NCI-H2196 (cell line): ENCODE data around the gene ARHGEF4.

Experiments used
- DNase-seq: peaks from one replicate; lab custom pipeline; 2025; ENCODE audit not compliant: unreplicated experiment; lab: John Stamatoyannopoulos, UW

The ARHGEF4 gene, protein sequence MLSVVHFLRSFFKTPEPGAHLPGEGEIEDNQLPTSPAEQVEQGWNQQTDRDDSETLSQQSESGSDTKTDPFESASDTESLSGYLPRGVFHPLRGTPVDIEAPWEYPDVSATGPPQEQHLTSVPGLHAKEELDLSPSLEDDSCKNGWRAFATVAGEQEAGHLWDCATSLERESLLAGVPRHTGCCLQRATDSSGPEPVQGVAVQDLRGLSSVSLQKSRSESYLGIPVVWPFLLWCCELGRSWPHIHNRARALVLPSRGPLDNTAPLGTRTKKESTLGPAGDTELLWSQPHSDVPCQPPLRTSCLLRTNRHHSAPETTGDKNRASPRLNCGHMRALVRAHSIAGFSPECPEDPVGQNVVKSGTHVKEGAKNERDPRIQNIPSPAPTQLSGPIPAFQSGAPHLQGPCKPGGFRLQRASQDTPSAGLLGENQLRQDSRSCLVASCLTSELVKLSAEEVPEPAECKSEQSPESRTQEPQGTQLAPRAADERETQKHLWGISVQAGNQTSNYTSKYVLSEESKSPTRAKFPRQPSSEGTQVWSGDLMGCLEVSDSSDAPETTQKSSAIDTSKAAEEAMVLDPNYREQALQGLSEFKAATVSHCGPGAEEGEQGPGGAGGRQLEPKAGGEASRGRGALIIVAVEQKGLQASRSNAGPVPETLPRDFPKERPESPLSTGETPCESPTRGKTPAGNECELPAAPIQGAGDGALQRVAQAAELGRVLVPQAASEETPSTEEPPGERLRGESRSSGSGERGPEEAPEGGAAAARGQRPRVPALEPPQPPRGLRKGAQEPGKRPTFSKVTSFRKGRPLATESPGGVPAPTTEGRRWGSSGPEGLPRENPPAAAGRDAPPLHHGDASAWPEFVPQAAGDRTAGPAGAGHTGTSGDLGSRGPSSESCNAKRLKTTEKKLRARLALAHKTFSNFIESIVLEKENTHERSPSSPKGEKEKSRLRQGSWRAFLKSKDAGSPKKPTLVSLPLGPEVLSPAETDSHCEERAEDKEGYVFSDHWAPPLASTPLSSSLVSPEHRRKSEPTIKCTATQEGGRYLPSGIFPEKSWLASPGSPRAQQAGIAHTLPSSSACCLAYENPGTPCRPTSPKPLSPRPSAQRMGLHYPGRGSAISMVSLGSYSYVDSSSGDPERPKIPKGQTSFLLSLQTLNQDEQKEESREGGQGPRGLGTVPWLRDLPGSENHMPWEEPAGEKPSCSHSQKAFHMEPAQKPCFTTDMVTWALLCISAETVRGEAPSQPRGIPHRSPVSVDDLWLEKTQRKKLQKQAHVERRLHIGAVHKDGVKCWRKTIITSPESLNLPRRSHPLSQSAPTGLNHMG (N-terminal part only)

DNA sequence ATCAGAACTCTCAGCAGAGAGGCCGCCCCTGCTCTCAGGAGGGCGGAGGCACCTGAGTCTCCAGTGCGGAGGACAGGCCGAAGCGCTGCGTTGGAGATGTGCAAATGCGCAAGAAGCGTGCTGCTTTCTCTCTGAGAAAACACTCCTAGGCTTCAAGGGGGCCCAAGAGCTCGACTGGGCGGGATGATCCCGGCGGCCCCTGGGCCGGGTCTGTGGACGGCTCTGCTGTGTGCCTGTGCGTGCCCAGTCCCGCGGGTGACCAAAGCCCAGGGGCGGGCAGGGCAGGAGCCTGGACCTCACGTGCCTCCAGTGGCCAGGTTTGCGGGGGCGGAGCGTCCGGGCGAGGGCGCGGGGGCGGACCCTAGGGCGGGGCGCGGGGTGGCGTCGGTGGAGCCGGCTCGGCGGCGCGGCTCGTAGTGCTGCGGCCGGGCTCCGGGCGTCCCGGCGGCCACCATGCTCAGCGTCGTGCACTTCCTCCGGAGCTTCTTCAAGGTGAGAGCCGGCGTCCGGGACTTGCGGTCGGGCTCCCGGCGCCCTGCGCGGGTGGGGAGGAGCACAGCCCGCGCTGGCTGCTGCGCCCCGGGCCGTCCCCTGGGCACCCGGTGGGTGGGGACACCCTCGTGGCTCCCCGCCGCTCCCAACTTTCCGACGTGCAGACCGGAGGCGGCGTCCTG lies at the start of gene ARHGEF4:
Gene ARHGEF4, plus strand, starts transcription at position 414 of the 674 bp plus-strand sequence. Its CDS starts 40 bp downstream, at position 454.
- DNase-seq = peak; percentile 57

DNA sequence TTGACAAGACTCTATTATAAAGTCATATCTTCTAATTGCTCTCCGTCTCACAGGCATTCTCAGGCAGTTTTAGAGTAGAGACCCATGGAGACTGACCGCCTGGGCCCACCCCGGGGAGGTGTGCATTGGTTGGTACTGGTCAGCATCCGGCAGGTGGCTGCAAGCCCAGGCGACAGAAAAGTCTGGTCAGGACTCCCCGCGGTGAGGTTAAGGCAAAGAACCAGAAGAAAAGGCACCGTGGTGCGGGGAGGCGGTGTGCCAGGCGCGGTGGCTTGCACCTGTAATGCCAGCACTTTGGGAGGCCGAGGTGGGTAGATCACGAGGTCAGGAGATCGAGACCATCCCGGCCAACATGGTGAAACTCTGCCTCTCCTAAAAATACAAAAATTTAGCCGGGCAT lies 48.9 kb upstream of the ARHGEF4 start:
- DNase-seq = no peak

DNA sequence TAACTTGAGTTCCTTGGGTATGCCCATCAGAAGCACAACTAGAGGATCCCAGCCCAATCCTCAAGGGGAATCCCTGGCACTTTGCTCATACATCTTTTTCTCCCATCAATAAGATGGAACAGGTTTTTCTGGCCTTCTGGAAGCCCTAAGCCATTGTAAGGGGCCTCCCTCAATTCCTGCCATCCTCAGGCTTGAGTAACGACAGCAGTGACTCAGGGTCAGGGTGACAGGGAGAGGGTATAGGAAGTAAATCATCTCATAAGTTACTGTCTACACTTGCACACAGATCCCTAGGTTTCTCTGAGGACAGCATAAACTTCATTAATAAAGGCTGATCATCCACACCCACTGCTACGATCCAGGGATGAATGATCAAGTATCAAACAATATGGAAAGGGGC lies 46.4 kb upstream of the ARHGEF4 start:
- DNase-seq = no peak

DNA sequence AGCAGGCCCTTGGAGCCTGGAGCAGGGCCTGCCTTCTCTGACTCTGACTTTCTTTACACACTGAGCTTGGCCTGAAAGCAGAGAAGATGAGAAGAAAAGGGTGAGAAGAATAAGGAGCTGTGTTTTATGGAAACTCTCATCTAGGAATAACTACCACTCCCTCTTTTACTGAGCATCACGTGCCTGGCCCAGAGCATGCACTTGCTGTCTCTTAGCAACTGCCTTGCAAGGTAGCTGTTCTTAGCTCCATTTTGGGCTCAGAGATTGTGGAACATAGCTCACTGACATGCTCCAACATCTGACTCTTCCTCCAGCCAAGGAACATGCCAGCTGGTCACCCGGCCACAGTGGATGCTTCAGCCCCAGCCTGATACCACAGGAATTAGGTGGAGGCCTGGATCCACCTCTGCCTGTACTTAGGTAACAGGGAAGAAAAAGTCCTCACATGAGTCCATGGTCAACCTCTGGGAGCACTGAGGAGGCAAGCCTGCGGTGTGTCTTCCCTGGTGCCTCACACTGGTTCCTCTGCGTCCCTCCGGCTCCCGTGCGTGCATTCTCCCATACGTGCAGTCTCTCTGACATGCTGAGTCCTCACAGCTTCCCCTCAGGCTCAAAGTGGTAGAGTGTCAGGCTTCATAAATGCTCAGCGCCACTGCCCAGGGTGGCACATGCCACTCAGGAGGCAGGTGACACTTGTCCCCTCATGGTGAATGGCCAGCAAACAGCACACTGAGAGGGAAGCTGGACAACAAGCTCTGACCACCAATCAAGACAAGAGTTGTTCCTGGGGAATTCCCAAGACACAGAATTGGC lies 45.7 kb upstream of the ARHGEF4 start:
- no peak for DNase-seq

DNA sequence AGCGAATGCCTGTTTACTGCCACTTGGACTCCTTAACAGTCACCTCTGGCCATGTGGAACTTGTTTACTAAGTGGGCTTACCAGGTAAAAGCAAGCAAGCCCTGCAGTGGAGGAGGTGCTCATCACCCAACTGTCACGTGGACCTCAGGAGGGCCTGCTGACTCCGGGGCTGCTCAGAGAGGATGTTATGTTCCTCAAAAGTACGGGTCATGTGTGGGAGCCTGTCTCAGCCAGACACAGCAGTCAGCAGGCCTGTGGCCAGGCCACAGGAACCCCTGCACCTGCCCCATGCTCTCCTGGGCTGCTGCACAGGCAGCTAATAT lies 45.1 kb upstream of the ARHGEF4 start:
- peak; percentile 21 for DNase-seq

DNA sequence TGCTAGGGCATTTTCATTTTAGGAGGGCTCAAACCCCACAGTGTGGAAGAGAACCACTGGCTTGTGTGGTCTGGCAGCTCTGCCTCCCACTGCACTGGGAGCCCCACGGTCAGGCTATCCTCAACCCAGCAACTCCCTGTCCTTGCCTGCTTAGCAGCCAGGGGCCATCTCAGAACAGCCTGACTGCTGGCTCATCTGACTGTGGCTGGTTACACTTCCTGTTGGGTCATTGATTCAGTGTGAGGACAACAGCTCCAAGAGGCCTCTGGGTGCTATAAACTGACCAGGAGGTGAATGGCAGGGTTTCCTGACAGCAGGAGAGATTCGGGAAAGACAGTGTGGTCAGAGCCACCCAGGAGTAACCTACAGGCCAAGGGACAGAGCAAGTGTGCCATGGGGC lies 41.3 kb upstream of the ARHGEF4 start:
- DNase-seq = no peak

DNA sequence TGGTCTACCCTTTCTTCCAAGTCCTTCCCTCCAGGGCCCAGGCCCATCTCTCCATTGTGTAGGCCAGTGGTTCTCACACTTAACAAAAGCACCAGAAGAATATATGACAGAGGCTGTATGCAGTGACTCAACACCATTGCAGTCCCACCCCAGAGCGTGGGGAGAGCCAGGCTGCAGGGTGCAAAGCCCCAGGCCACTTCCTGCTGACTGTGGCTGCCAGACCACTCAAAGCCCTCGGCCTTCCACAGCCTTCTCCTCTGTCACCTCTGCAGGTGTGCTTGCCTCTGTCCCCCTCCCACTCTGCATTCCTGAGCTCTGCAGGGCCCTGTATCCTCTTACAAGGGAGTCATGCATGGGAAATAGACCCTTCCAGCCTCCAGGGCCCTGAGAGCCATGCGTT lies 40.4 kb upstream of the ARHGEF4 start:
- no peak for DNase-seq

DNA sequence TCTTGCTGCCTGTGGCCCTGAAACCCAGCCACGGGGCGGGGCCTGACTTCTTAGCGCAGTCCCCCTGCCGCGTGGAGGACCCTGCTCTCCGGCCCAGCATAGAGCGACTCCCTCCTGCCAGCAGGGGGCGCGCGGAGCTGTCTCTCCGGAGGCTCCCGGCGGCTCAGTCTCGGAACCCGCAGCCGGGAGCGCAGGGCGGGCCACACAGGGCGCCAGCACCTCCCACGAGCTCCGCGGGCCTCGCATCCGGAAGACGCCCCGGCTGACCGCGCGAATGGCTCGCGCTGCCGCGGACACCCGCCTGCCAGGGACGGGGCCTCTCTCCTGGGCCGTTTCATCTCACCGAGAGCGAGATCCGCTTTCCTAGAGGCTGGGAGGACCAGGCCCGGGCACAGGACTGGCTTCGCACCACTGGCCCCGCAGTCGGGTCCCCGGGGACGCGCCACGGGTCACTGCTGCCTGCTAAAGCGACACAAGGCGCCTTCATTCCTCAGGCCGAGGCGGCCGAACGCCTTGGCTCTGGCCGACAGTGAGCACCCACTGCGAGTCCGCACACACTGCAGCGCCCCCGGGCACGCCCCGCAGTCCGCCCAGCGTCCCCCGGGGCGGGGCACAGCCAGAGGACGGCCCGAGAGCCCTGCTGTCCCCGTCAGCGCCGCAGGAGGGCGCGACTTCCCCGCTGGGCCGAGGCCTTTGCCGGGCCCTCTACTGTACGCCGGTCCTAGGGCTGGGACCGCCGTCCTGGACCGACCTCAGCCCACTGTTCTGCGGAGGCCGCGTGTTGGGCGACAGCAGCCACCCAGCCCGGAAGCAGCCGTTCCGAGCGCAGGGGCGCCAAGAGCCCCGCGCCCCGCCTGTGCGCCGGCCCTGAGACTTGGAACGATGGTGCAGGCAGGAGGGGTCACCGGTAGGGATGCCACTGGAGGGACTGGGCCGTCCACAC lies 39.0 kb upstream of the ARHGEF4 start:
- peak; percentile 90 for DNase-seq

DNA sequence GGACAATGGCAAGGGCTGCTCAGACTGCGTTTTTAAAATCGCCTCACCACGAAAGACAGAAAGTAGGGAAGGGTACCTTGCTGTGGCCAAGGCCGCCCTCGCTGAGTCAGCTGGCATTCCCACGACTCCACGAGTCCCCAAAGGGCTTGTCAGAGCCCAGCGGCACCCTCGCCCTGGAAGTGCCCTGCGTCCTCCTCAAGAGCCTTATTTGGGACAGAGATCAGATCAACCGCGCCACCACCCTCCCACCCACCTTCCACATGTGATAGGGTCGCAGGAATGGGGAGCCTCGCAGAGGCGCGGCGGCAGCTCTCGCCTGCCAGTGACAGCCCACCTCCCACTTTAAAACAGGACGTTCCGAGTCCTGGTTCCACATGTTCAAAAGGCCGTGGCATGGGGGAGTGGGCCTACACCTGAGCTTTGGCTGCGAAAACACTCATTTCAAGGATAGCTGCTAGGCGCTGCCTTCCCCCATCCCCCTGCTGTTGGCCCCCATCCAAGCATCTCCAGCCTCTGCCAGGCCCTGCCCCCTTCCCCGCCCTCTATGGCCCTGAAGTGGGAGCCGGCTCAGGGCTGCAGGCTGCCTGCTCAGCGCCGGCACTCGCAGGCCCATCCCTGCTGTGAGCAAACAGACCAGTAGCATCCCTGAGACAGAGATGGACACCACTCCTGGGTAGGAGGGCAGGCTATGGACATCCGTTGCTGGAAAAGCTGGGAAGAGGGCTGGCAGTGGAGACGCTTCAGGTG lies 38.1 kb upstream of the ARHGEF4 start:
- peak; percentile 39 for DNase-seq

DNA sequence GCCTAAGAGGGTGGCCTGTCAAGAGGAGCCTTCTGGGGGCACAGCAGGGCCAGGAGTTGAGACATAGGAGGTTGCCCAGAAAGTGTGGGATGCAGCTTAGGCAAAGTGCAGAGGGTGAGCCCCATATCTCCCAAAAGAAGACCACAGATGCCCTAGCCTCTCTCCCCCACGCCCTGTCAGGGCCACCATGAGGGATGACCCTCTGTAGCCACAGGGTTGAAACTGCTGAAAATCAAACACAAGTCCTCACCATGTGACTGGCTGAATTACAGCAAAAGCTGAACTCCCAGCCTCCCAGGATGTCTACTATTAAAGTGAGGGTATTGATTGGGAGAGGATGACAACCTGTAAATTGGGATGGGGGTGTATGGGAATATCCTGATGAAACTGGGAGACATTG lies 37.4 kb upstream of the ARHGEF4 start:
- no peak for DNase-seq

DNA sequence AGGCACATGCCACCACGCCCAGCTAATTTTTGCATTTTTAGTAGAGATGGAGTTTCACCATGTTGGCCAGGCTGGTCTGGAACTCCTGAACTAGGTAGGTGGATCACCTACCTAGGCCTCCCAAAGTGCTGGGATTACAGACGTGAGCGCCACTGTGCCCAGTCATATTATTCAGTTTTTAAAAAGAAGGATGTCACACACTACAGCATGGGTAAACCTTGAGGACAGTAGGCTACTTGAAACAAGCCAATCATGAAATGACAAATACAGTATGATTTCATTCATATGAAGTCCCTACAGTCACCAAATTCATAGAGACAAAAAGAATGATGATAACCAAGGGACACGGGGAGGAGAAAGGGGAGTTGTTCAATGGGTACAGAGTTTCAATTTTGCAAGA lies 31.1 kb upstream of the ARHGEF4 start:
- DNase-seq = no peak

DNA sequence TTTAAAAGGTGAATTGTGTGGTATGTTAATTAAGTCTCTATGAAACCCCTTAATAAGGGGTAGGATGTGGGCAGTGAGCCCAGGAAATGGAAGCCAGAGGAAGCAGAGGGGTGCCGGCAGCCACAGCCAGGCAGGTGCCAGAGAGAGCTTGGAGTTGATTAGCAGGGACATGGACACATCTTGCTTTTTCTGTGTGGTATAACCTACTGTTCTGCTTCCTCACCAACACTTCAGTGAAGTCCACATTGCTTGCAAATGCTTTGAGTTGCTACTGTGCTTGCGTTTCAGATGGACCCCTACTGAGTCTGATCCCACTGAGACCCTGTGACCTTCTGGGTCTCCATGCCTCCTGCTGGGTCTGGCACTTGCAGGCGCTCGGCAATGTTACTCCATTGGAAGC lies 30.3 kb upstream of the ARHGEF4 start:
- no peak for DNase-seq

DNA sequence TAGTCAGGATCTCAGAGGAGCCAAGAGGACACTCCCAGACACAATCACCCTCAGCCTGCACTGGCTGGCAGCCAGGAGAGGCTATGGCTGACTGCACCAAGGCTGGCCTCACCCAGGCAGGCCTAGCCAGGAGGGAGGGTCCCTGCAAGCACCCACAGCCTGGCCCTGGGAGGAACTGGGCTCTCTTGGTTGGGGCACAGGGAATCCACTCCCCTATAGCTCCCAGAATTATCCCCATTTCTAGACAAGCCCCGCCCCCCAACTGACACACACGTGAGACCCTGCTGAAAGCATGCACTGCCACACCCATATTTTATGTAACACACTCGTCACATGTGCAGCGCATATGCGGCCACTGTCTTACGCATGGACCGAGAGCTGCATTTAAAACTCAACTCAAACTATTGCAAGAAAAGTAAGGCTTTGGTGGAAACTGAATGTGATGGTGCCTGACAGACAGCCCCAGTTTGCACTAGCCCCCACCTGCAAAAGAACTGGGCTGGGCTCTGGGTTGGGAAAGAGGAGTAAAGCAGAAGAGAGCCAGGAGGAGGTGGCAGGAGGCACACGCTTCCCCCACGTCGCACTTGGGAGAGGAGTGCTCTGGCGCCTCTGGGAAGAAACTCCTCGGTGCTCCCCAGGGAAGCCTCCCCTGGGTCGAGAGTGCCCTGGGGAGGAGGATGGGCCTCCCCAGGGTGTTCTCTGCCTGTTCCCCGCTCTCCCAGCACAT lies 28.9 kb upstream of the ARHGEF4 start:
- peak; percentile 24 for DNase-seq

DNA sequence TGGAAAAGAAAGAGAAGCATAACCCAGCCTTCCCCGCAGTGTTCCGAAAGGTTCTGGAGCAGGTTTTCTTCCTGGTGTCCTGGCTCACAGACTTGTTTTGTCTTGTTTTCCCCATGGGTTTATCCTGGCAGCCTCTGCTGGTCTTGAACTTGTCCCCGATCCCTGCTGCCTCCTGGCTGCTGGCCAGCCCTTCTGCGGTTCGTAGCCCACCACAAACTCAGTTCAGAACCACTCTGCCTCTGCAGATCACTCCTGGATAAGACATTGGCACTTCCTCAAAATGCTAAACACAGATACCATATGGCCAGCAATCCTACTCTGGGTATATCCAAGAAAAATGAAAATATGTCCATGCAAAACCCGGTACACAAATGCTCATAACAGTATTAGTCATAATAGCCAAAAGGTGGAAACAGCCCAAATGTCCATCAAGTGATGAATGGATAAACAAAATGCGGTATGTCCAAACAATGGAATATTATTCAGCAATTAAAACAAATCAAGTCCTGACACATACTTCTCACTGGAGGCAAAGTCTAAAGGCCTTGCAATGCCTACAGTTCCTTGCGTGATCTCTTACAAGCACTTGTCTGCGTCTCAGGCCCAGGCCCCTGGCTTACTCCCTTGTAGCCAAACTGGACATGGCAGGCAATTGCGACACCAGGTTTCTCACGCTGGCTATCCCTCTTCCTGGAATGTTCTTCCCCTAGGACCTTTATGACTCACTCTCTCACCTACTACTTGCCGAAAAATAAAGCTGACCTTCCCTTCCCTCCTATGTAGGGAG lies 28.0 kb upstream of the ARHGEF4 start:
- DNase-seq = no peak

DNA sequence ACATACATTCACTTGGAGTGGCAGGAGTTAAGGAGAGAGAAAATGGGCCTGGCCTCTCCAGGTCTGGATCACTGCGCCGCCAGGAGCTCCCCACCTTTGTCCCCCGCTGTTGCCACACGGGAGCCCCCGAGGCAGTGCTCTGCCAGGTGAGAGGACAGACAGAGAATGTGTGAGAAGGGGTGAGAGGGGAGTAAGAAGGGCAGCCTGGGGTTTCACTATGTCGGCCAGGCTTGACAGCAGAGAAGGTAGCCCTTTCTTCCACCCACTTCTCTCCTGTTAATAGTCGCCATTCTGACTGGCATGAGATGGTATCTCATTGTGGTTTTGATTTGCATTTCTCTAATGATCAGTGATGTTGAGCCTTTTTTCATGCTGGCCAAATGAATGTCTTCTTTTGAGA lies 26.2 kb upstream of the ARHGEF4 start:
- no peak for DNase-seq

DNA sequence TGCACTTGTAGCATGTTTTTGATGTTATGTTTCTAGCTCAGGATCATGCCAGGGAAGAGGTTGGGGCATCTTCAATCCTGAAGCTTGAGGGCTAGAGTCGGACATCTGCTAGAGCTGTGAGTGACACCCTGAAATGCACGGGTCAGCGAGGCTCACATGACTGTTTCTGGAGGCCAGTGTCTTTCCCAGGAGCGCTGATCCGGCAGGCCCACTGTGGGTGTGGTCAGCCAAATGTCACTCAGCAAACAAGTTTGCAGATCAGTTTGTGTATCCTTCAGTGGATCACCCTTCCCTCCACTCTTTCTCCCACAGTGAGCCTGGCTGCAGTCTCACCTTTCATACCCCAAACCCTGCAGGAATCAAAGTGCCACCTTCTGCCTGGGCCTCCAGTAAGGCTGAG lies 23.0 kb upstream of the ARHGEF4 start:
- no peak for DNase-seq
